B cell (primary cell): Measurements from ENCODE around the gene VAV3. TPM values are rescaled to one million over a fixed set of nuclear protein-coding genes. Genes with fewer than 3 reads are reported as not detected.

Source experiments
- ATAC-seq: fragments of 200-7000 bp; cut with Tn5 transposase; one replicate; pipeline ENCODE4 v1.10.0; 2021; ENCODE audit warnings: low read depth, mild to moderate bottlenecking, moderate number of reproducible peaks, moderate library complexity
- CTCF ChIA-PET: fragments of 350-600 bp; sonication (Branson Sonifier 250); formaldehyde crosslinking; loops from one replicate; lab custom pipeline; 2021; ENCODE audit warnings: antibody characterized with exemption, inconsistent platforms; lab: Charles Lee
- POLR2A ChIA-PET: fragments of 350-600 bp; sonication (Branson Sonifier 250); formaldehyde crosslinking; loops from one replicate; lab custom pipeline; 2021; ENCODE audit warnings: antibody characterized with exemption; lab: Charles Lee
- DNase-seq: peaks from one replicate; pipeline ENCODE4 v3.0.0; 2013
- H2AFZ ChIP-seq: 2 replicates; pipeline ENCODE4 v1.6.1; 2012; ENCODE audit warnings: mild to moderate bottlenecking, low read depth, low read length; ENCODE audit not compliant: insufficient read depth, poor library complexity, severe bottlenecking
- H3K27ac ChIP-seq, 2 donors: 1 replicate in 1 of 2; 2 replicates in 1 of 2; pipeline ENCODE4 v1.5.1; 2012 to 2013; ENCODE audit warnings: low read length in 2 of 2, mild to moderate bottlenecking in 2 of 2, moderate library complexity in 1 of 2
- H3K27me3 ChIP-seq, 4 experiments: fragments of 200-600 bp in 1 of 4; sonication (generic) in 1 of 4; replicated peaks in 1 of 4; 1 replicate in 2 of 4; 2 replicates in 2 of 4; pipeline versions ENCODE4 v1.6.1 to v1.7.0; 2013 to 2016; ENCODE audit warnings: low read length in 3 of 4, mild to moderate bottlenecking in 2 of 4, mixed read lengths in 1 of 4, moderate library complexity in 1 of 4; ENCODE audit not compliant: insufficient read depth in 4 of 4, control insufficient read depth in 3 of 4; ENCODE audit errors: control extremely low read depth in 1 of 4
- H3K36me3 ChIP-seq, 2 experiments: replicated peaks in 1 of 2; 1 replicate in 1 of 2; 2 replicates in 1 of 2; pipeline versions ENCODE4 v1.6.1 to v1.7.1; 2013; ENCODE audit warnings: low read length in 1 of 2; ENCODE audit not compliant: insufficient read depth in 2 of 2, control insufficient read depth in 1 of 2; ENCODE audit errors: control extremely low read depth in 1 of 2, extremely low read depth in 1 of 2
- H3K4me1 ChIP-seq, 2 donors: fragments of 200-600 bp in 1 of 2; sonication (generic) in 1 of 2; 1 replicate in 1 of 2; 2 replicates in 1 of 2; pipeline versions ENCODE4 v1.5.1 to v1.6.1; 2013 to 2017; ENCODE audit warnings: low read length in 2 of 2; ENCODE audit not compliant: control insufficient read depth in 2 of 2, insufficient read depth in 2 of 2
- H3K4me2 ChIP-seq: replicated peaks from 2 replicates; pipeline ENCODE3; 2012; ENCODE audit warnings: mild to moderate bottlenecking, low read depth, low read length; ENCODE audit not compliant: poor library complexity, severe bottlenecking
- H3K4me3 ChIP-seq, 5 experiments: fragments of 200-600 bp in 1 of 5; sonication (generic) in 1 of 5; 1 replicate in 3 of 5; 2 replicates in 2 of 5; pipeline versions ENCODE4 v1.5.1 to v1.7.0; 2011 to 2016; ENCODE audit warnings: low read length in 4 of 5, mild to moderate bottlenecking in 4 of 5, low read depth in 2 of 5, control low read depth in 1 of 5, moderate library complexity in 1 of 5; ENCODE audit not compliant: insufficient read depth in 1 of 5; ENCODE audit errors: control extremely low read depth in 1 of 5, extremely low read depth in 1 of 5
- H3K79me2 ChIP-seq: fragments of 200-600 bp; sonication (generic); one replicate; pipeline ENCODE4 v1.6.0; 2016; ENCODE audit warnings: low read length; ENCODE audit not compliant: control insufficient read depth, insufficient read depth
- H3K9ac ChIP-seq: fragments of 200-600 bp; sonication (generic); 2 replicates; pipeline ENCODE4 v1.6.1; 2017; ENCODE audit warnings: mild to moderate bottlenecking, low read length, moderate library complexity
- H3K9me3 ChIP-seq, 3 donors: one replicate each; pipeline versions ENCODE4 v1.6.1 to v1.7.1; 2013; ENCODE audit warnings: low read length in 2 of 3; ENCODE audit not compliant: control insufficient read depth in 2 of 3, insufficient read depth in 1 of 3; ENCODE audit errors: control extremely low read depth in 1 of 3
- H4K20me1 ChIP-seq: 2 replicates; pipeline ENCODE4 v1.6.0; 2012; ENCODE audit warnings: mild to moderate bottlenecking, low read length; ENCODE audit not compliant: insufficient read depth, control insufficient read depth, poor library complexity, severe bottlenecking
- H3K27ac Mint-ChIP-seq: one replicate; pipeline ENCODE4 v1.8.0; 2021; ENCODE audit warnings: mixed read lengths
- H3K27me3 Mint-ChIP-seq: one replicate; pipeline ENCODE4 v1.8.0; 2021; ENCODE audit warnings: mixed read lengths
- H3K4me1 Mint-ChIP-seq: one replicate; pipeline ENCODE4 v1.8.0; 2021; ENCODE audit warnings: mixed read lengths
- H3K4me3 Mint-ChIP-seq: one replicate; pipeline ENCODE4 v1.8.0; 2021; ENCODE audit warnings: mixed read lengths
- H3K9me3 Mint-ChIP-seq: one replicate; pipeline ENCODE4 v1.8.0; 2022; ENCODE audit warnings: mixed read lengths; ENCODE audit not compliant: insufficient read depth
- EZH2 ChIP-seq: IDR thresholded peaks from 2 replicates; pipeline ENCODE4 v1.6.1; 2012; ENCODE audit warnings: borderline replicate concordance, low read depth, mild to moderate bottlenecking, moderate library complexity, low read length; ENCODE audit not compliant: insufficient read depth, poor library complexity, severe bottlenecking
- WGBS: methylation state at CpG from one replicate; pipeline ENCODE4 v1.1.5; 2013; ENCODE audit warnings: missing lambda C conversion rate; ENCODE audit not compliant: insufficient coverage; 5-methylcytosine and 5-hydroxymethylcytosine counted together
- intact Hi-C: fragments of 100-400 bp; cut with micrococcal nuclease; formaldehyde crosslinking; loops from one replicate; pipeline ENCODE4 v1.10.0; 2022
- polyA plus RNA-seq: library from polyadenylated mRNA; depleted of rRNA; stranded (reverse); fragments of >200 nt; gene quantifications from 2 replicates; pipeline ENCODE4 v1.2.3, GENCODE V29; 2012
- total RNA-seq, 2 donors: library from RNA; stranded (reverse); fragments of 120-200 nt in 1 of 2; gene quantifications; 1 replicate in 1 of 2; 2 replicates in 1 of 2; pipeline versions ENCODE4 v1.2.3 to v1.2.4, GENCODE V29; 2013 to 2022
- TF ChIP-seq, protein P1 (sequence below): fragments of 200-600 bp; IDR thresholded peaks from one replicate; pipeline ENCODE4 v1.8.0; 2022; ENCODE audit warnings: antibody characterized with exemption, mild to moderate bottlenecking

Gene VAV3
- total and polyA plus RNA-seq, 2 donors (not counting 1 experiment from before 2014, with no cell fraction given), result 14.8 to 32.5 TPM

DNA sequence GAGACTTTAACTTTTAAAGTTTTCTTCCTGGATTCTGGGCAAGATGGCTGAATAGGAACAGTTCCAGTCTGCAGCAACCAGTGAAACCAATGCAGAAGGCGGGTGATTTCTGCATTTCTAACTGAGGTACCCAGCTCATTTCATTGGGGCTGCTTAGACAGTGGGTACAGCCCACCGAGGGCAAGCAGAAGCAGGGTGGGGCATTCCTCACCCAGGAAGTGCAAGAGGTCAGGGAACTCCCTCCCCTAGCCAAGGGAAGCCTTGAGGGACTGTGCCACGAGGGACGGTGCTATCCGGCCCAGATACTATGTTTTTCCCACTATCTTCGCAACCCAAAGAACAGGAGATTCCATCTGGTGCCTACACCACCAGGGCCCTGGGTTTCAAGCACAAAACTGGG is 121.0 kb downstream of the VAV3 start:
- no peaks in the 10 kb centered on the region for H3K27me3 Mint-ChIP-seq
- intact Hi-C loops, result loop anchor here (1.0 to 10.0 kb wide), 5 partner anchors 15 to 281 kb away; partner anchors contain the start of gene VAV3
- ATAC-seq, result peak; percentile 31
- H3K9ac ChIP-seq, result peak overlapping the region; percentile 50
- peak; percentile 47 for DNase-seq
- 19% methylated on average over 6 of the region's 6 CpGs for WGBS
- H3K36me3 ChIP-seq, result no peaks in the 10 kb centered on the region
- no peaks in the 10 kb centered on the region for H4K20me1 ChIP-seq
- H3K9me3 ChIP-seq, result peaks cover 0 to 13% (median 5%) of the 10 kb centered on the region in 3 donors
- no peaks in the 10 kb centered on the region for H3K27me3 ChIP-seq
- H3K79me2 ChIP-seq, result peaks cover 83% of the 10 kb centered on the region
- H3K4me1 Mint-ChIP-seq, result peaks cover 86% of the 10 kb centered on the region
- H3K9me3 Mint-ChIP-seq, result peaks cover 20% of the 10 kb centered on the region
- H2AFZ ChIP-seq, result peak overlapping the region; percentile 29
- H3K27ac ChIP-seq, result peak overlapping the region; percentile 70 to 83
- H3K4me1 ChIP-seq, result peaks cover 55 to 63% of the 10 kb centered on the region in 2 donors
- H3K27ac Mint-ChIP-seq, result peak overlapping the region; percentile 83
- H3K4me3 ChIP-seq, result peak overlapping the region in 3 of 5 experiments; percentile 23 to 54 (median 35)
- TF ChIP-seq, protein P1, sequence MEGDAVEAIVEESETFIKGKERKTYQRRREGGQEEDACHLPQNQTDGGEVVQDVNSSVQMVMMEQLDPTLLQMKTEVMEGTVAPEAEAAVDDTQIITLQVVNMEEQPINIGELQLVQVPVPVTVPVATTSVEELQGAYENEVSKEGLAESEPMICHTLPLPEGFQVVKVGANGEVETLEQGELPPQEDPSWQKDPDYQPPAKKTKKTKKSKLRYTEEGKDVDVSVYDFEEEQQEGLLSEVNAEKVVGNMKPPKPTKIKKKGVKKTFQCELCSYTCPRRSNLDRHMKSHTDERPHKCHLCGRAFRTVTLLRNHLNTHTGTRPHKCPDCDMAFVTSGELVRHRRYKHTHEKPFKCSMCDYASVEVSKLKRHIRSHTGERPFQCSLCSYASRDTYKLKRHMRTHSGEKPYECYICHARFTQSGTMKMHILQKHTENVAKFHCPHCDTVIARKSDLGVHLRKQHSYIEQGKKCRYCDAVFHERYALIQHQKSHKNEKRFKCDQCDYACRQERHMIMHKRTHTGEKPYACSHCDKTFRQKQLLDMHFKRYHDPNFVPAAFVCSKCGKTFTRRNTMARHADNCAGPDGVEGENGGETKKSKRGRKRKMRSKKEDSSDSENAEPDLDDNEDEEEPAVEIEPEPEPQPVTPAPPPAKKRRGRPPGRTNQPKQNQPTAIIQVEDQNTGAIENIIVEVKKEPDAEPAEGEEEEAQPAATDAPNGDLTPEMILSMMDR, result no peak
- TF ChIP-seq EZH2, result no peak
- peak overlapping the region; percentile 68 for H3K4me2 ChIP-seq
- CTCF ChIA-PET, result interaction anchor here (0.9 to 2.4 kb wide), 4 partner anchors 16 to 281 kb away, joined by 3 to 11 read pairs (median 6); no protein-coding TSS in a partner anchor
- H3K4me3 Mint-ChIP-seq, result peak overlapping the region; percentile 80
- POLR2A ChIA-PET, result no interaction called here

DNA sequence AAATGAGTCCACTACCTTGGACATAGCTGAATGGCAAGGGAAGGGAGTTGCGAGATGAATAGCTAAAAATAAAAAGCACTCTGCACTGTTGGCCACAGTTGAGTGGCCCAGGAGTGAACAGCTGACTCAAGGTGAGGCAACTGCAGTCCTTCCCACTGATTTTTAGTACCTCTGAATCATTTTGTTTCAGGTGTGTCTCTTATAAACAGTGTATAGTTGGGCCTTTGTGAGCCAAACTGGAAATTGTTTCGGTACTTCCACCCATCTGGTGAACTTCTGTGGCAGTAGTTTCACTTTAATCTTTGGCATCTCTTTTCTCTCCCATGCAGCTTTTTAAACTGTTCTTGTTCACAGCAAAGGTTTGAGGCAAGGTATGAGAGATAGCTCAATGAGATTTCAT is 122.7 kb downstream of the VAV3 start:
- Histone ChIP-seq H3K9me3 (peaks cover 0 to 8% (median 0%) of the 10 kb centered on the region in 3 donors), H3K27ac (peak overlapping the region; percentile 57 to 64), H3K79me2 (peaks cover 83% of the 10 kb centered on the region), H3K4me3 (peak overlapping the region in 3 of 5 experiments; percentile 5 to 57 (median 22)), H3K4me2 (peak overlapping the region; percentile 71), H4K20me1 (no peaks in the 10 kb centered on the region), H2AFZ (peak overlapping the region; percentile 31), H3K4me1 (peaks cover 72 to 80% of the 10 kb centered on the region in 2 donors), H3K9ac (peak overlapping the region; percentile 27), H3K27me3 (no peaks in the 10 kb centered on the region), H3K36me3 (no peaks in the 10 kb centered on the region)
- H3K27ac Mint-ChIP-seq, result peak overlapping the region; percentile 87
- DNase-seq (peak; percentile 42), ATAC-seq (peak; percentile 10)
- ChIA-PET POLR2A (interaction anchor here (1.9 kb wide), 1 partner anchor 122 kb away, joined by 5 read pairs; no protein-coding TSS in a partner anchor), CTCF (interaction anchor here (1.1 to 1.8 kb wide), 3 partner anchors 51 to 283 kb away, joined by 3 to 7 read pairs (median 3); no protein-coding TSS in a partner anchor)
- TF ChIP-seq EZH2, result no peak
- TF ChIP-seq, protein P1, result no peak
- peak overlapping the region; percentile 72 for H3K4me3 Mint-ChIP-seq
- intact Hi-C loops, result loop anchor here (2.0 to 10.0 kb wide), 3 partner anchors 25 to 123 kb away; partner anchors contain the start of gene VAV3
- peaks cover 12% of the 10 kb centered on the region for H3K9me3 Mint-ChIP-seq
- peaks cover 91% of the 10 kb centered on the region for H3K4me1 Mint-ChIP-seq
- 0% methylated on average over 1 of the region's 2 CpGs for WGBS
- H3K27me3 Mint-ChIP-seq, result no peaks in the 10 kb centered on the region
